Activated T-helper 2 cell treated with anti-CD3 and anti-CD28 coated beads, Interferon-gamma antibody, Interleukin-2, Interleukin-4, amounts not matched to agents 10 μg/mL and 5 μg/mL and 100 μg/mL, durations not matched to agents 14 hours and 24 hours and 36 hours (primary cell): Measurements from ENCODE around the gene RAD17. TPM values are rescaled to one million over a fixed set of nuclear protein-coding genes. Genes with fewer than 3 reads are reported as not detected.
"Not testable (repeated sequence)": the region's sequence is repeated elsewhere in the genome, so short reads cannot be mapped to it uniquely, and the experiment has no call there.

Experiments used
- DNase-seq: peaks from one replicate; pipeline ENCODE4 v3.0.0; 2021; ENCODE audit warnings: low spot score
- H3K27ac Mint-ChIP-seq: one replicate; pipeline ENCODE4 v1.8.0; 2021; ENCODE audit warnings: mixed read lengths
- H3K27me3 Mint-ChIP-seq: one replicate; pipeline ENCODE4 v1.8.0; 2021; ENCODE audit warnings: low read depth, mixed read lengths
- H3K36me3 Mint-ChIP-seq: one replicate; pipeline ENCODE4 v1.8.0; 2021; ENCODE audit warnings: low read depth, mixed read lengths
- H3K4me1 Mint-ChIP-seq: one replicate; pipeline ENCODE4 v1.8.0; 2021; ENCODE audit warnings: low read depth, mixed read lengths
- H3K4me3 Mint-ChIP-seq: one replicate; pipeline ENCODE4 v1.8.0; 2021; ENCODE audit warnings: low read depth, mild to moderate bottlenecking, moderate library complexity, mixed read lengths
- H3K9me3 Mint-ChIP-seq: one replicate; pipeline ENCODE4 v1.8.0; 2021; ENCODE audit warnings: mixed read lengths
- intact Hi-C: fragments of 100-400 bp; cut with micrococcal nuclease; formaldehyde crosslinking; loops from one replicate; pipeline ENCODE4 v1.15.1; 2023
- total RNA-seq: library from RNA; stranded (reverse); gene quantifications from 2 replicates; pipeline ENCODE4 v1.2.3, GENCODE V29; 2022

The RAD17 gene
- total RNA-seq, 1 donor from 2014 or later, result 28.0 TPM

GRCh38 chr5:69359699-69360098, 9.9 kb upstream of the RAD17 start:
- H3K4me3 Mint-ChIP-seq, result no peak overlapping the region
- no peak overlapping the region for H3K27ac Mint-ChIP-seq
- no peaks in the 10 kb centered on the region for H3K27me3 Mint-ChIP-seq
- H3K9me3 Mint-ChIP-seq, result no peaks in the 10 kb centered on the region
- DNase-seq, result no peak
- H3K4me1 Mint-ChIP-seq, result peaks cover 14% of the 10 kb centered on the region
- intact Hi-C loops, result no loop called here
- peaks cover 66% of the 10 kb centered on the region for H3K36me3 Mint-ChIP-seq

DNA sequence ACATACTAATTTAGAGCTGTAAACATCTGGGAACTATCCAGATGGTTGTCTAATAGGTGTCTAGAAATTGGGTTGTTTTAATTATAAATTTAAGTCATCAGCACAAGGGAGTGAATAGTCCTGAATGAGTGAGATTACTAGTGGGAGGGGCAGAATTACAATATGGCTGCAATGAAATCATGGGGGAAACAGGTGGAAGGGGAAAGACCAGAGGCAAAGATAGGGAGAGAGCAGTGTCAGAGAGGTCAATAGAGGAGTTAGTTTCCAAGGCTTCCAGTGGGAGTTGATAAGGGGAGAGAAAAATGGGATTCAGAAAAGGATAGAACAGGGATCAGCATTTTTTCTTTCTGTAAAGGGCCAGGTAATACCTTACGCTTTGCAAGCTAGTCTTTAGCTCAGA, 9.2 kb upstream of the RAD17 start:
- H3K36me3 Mint-ChIP-seq, result peaks cover 68% of the 10 kb centered on the region
- intact Hi-C loops, result no loop called here
- no peak overlapping the region for H3K4me3 Mint-ChIP-seq
- peak overlapping the region; percentile 0 for H3K27ac Mint-ChIP-seq
- H3K27me3 Mint-ChIP-seq, result no peaks in the 10 kb centered on the region
- no peaks in the 10 kb centered on the region for H3K9me3 Mint-ChIP-seq
- H3K4me1 Mint-ChIP-seq, result peaks cover 21% of the 10 kb centered on the region
- DNase-seq, result no peak

DNA sequence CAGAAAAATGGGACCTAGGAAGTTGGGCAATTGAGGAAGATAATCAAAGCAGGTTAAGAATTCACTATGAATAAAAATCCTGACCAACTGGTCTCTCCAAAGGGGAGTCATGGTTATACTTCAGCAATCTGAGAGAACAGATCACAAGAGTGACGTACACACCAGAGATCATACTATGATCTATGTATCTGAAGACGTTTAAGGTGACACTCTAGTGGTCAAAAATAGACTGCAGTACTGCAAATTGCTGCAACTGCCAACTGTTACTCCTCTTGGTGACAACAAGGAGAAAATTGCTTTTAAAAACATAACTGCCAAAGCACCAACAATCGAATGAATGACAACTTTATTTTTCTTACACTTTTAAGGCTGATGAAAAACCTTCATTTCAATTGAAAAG, 5.2 kb upstream of the RAD17 start:
- peaks cover 66% of the 10 kb centered on the region for H3K36me3 Mint-ChIP-seq
- H3K27ac Mint-ChIP-seq, result no peak overlapping the region
- H3K4me3 Mint-ChIP-seq, result no peak overlapping the region
- peaks cover 23% of the 10 kb centered on the region for H3K4me1 Mint-ChIP-seq
- no peaks in the 10 kb centered on the region for H3K27me3 Mint-ChIP-seq
- intact Hi-C loops, result no loop called here
- no peak for DNase-seq
- no peaks in the 10 kb centered on the region for H3K9me3 Mint-ChIP-seq

- H3K4me1 Mint-ChIP-seq, result peaks cover 23% of the 10 kb centered on the region
- DNase-seq, result no peak
- no peak overlapping the region for H3K4me3 Mint-ChIP-seq
- no peak overlapping the region for H3K27ac Mint-ChIP-seq
- no peaks in the 10 kb centered on the region for H3K9me3 Mint-ChIP-seq
- H3K27me3 Mint-ChIP-seq, result no peaks in the 10 kb centered on the region
- intact Hi-C loops, result no loop called here
- peaks cover 62% of the 10 kb centered on the region for H3K36me3 Mint-ChIP-seq
Observed at GRCh38 chr5:69364850-69365249, 4.8 kb upstream of the RAD17 start.

DNA sequence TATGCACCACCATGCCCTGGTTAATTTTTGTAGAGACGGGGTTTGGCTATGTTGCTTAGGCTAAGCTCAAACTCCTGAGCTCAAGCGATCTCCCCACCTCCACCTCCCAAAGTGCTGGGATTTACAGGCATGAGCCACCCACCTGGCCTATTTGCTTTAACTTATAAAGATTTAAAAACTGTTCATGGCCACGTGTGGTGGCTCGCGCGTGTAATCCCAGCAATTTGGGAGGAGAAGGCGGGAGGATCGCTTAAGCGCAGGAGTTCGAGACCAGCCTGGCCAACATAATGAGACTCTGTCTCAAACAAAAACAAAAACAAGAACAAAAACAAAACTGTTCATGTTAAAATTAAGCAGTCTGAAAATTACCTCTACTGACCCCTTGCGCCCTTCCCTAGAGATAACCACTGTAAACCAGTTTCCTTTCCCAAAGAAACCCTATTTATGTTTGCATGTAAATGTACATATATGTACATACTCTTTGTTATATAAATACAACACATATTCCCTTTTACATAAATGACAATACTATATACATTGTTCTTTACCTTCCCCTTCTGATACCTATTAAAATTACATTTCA, 1.8 kb upstream of the RAD17 start:
- no peaks in the 10 kb centered on the region for H3K27me3 Mint-ChIP-seq

GRCh38 chr5:69368458-69369339, 919 bp upstream of the RAD17 start:
- H3K27ac Mint-ChIP-seq, result peak overlapping the region; percentile 97
- H3K36me3 Mint-ChIP-seq, result peaks cover 38% of the 10 kb centered on the region
- intact Hi-C loops, result loop anchor here (1.0 to 2.0 kb wide), 4 partner anchors 36 to 202 kb away; partner anchors contain the start of genes CCDC125, CCNB1 and CDK7
- DNase-seq, result peak; percentile 18
- no peaks in the 10 kb centered on the region for H3K9me3 Mint-ChIP-seq
- H3K4me1 Mint-ChIP-seq, result peaks cover 31% of the 10 kb centered on the region
- H3K4me3 Mint-ChIP-seq, result peak overlapping the region; percentile 96
- H3K27me3 Mint-ChIP-seq, result no peaks in the 10 kb centered on the region

More for the DNA sequence above, 1.8 kb upstream of the RAD17 start:
- DNase-seq, result no peak
- Mint-ChIP-seq H3K4me1 (peaks cover 31% of the 10 kb centered on the region), H3K36me3 (peaks cover 45% of the 10 kb centered on the region), H3K9me3 (no peaks in the 10 kb centered on the region), H3K27ac (peak overlapping the region; percentile 97), H3K4me3 (peak overlapping the region; percentile 96)
- intact Hi-C loops, result loop anchor here (2.0 kb wide), 1 partner anchor 201 kb away; the partner anchor contains the start of gene CCNB1

GRCh38 chr5:69370335-69370734, 717 bp downstream of the RAD17 start:
- DNase-seq, H3K9me3 Mint-ChIP-seq, H3K27me3 Mint-ChIP-seq: not testable (repeated sequence)
- Mint-ChIP-seq H3K4me1 (peaks cover 25% of the 10 kb centered on the region), H3K36me3 (peaks cover 30% of the 10 kb centered on the region), H3K4me3 (peak overlapping the region; percentile 92), H3K27ac (peak overlapping the region; percentile 97)
- intact Hi-C loops, result loop anchor here (1.0 kb wide), 1 partner anchor 277 kb away; no protein-coding TSS in a partner anchor

GRCh38 chr5:69372394-69372793, 2.8 kb downstream of the RAD17 start:
- Mint-ChIP-seq H3K4me1 (peaks cover 17% of the 10 kb centered on the region), H3K27ac (no peak overlapping the region), H3K4me3 (peak overlapping the region; percentile 30), H3K27me3 (no peaks in the 10 kb centered on the region), H3K9me3 (no peaks in the 10 kb centered on the region), H3K36me3 (peaks cover 32% of the 10 kb centered on the region)
- intact Hi-C loops, result no loop called here
- DNase-seq, result no peak

DNA sequence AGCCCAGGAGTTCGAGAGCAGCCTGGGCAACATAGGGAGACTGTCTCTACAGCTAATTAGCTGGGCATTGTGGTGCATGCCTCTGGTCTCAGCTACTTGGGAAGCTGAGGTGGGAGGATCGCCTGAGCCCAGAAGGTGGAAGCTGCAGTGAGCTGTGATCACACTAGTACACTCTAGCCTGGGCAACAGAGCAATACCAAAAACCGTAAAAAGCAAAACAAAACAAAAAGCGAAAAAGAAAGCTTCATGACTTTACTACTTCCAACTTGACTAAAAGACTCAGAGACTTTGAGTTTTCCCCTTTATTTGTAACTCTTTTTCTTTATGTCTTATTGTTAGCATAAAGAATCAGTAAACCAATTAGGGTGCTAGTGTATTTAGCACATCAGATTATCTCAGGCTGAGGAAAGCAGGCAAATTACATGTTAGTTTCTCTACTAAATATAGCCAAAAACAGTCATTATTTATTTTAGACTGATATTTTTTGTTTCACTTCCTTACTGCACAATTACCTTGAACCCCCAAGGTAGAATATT, 5.4 kb downstream of the RAD17 start:
- H3K9me3 Mint-ChIP-seq, result no peaks in the 10 kb centered on the region
- no peak for DNase-seq
- no peak overlapping the region for H3K27ac Mint-ChIP-seq
- intact Hi-C loops, result no loop called here
- H3K4me3 Mint-ChIP-seq, result no peak overlapping the region
- no peaks in the 10 kb centered on the region for H3K27me3 Mint-ChIP-seq
- H3K36me3 Mint-ChIP-seq, result peaks cover 20% of the 10 kb centered on the region
- peaks cover 8% of the 10 kb centered on the region for H3K4me1 Mint-ChIP-seq

DNA sequence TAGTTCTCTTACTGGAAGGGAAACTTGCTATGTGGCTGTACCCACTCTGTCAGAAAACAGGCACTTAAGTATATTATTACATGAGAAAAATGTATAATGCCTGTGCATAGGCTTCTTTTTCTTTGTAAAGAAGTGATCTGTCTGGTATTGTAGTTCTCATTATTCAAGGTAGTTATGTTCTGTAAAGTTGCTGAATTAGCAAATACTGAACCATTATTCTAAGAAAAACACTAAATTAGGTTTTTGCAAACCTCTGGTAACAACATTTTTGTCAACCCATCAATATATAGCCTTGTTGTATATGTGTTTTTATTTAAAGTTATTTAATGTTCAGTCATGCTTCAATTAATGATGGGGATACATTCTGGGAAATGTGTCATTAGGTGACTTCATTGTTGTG, 8.8 kb downstream of the RAD17 start:
- Mint-ChIP-seq H3K4me3 (no peak overlapping the region), H3K4me1 (no peaks in the 10 kb centered on the region), H3K9me3 (no peaks in the 10 kb centered on the region), H3K36me3 (peaks cover 25% of the 10 kb centered on the region), H3K27me3 (no peaks in the 10 kb centered on the region), H3K27ac (no peak overlapping the region)
- intact Hi-C loops, result no loop called here
- DNase-seq, result no peak

DNA sequence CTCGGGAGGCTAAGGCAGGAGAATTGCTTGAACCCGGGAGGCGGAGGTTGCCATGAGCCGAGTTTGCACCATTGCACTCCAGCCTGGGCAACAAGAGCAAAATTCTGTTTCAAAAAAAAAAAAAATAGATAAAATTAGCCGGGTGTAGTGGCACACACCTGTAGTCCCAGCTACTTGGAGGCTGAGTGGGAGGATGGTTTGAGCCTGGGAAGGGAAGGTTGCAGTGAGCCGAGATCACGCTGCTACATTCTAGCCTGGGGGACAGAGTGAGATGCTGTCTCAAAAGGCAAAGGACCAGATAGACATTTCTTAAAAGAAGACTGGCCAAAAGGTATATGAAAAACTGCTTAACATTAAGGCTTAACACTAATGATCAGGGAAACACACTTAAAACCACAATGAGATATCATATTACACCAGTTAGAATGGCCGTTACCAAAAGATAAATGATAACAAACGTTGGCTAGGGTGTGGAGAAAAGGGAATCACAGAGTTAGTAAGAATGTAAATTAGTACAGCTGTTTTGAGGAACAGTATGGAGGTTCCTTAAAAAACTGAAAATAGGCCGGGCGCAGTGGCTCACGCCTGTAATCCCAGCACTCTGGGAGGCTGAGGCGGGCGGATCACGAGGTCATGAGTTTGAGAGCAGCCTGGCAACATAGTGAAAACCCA, 35.2 kb downstream of the RAD17 start:
- no peaks in the 10 kb centered on the region for H3K4me1 Mint-ChIP-seq
- H3K27me3 Mint-ChIP-seq, result no peaks in the 10 kb centered on the region
- peaks cover 46% of the 10 kb centered on the region for H3K36me3 Mint-ChIP-seq
- intact Hi-C loops, result no loop called here
- peaks cover 5% of the 10 kb centered on the region for H3K9me3 Mint-ChIP-seq
- no peak for DNase-seq
- H3K4me3 Mint-ChIP-seq, result no peak overlapping the region
- H3K27ac Mint-ChIP-seq, result no peak overlapping the region

GRCh38 chr5:69414885-69415583, 45.4 kb downstream of the RAD17 start, which contains the start of gene MARVELD2:
Gene MARVELD2 (plus strand): TSS chr5:69415116. CDS start chr5:69419386, 4,270 bp downstream.
- peaks cover 19% of the 10 kb centered on the region for H3K36me3 Mint-ChIP-seq
- DNase-seq, result no peak
- intact Hi-C loops, result no loop called here
- no peaks in the 10 kb centered on the region for H3K9me3 Mint-ChIP-seq
- H3K4me1 Mint-ChIP-seq, result peaks cover 2% of the 10 kb centered on the region
- no peak within 1 kb of the TSS for H3K27ac Mint-ChIP-seq
- no peaks in the 10 kb centered on the region for H3K27me3 Mint-ChIP-seq
- H3K4me3 Mint-ChIP-seq, result peak within 1 kb of the TSS; percentile 55
